ENCODE measurements around the gene HEXIM2. TPM values are rescaled to one million over a fixed set of nuclear protein-coding genes. Genes with fewer than 3 reads are reported as not detected.

The HEXIM2 gene
- total and polyA plus RNA-seq, 2 of the 4 experiments (the other 2 are of a cell fraction), result 4.5 to 6.1 TPM

GRCh38 chr17:45146592-45146889 lies 15.1 kb upstream of the HEXIM2 start:
- peak overlapping the region; percentile 79 for H2BK120ac ChIP-seq (ENCODE audit: low read depth, low read length)
- no CpG with 5 or more reads among the region's 4 CpGs for WGBS, 2 experiments (ENCODE audit: extremely low coverage in 2 of 2, insufficient read length in 1 of 2)
- H2AK9ac ChIP-seq (replicated peaks; ENCODE audit: low read depth, low read length, poor library complexity), result peak overlapping the region; percentile 95
- peak overlapping the region; percentile 26; the same call in 1 of the 2 replicates for H3K18ac ChIP-seq (ENCODE audit: low read depth, low read length)
- BruUV-seq (replicated peaks), result no TSS peak
- TF ChIP-seq RAD21 (IDR thresholded peaks at IDR 0.05; ENCODE audit: low read length), result no peak
- no peak for TF ChIP-seq SMC3 (IDR thresholded peaks at IDR 0.05; ENCODE audit: low read depth, low read length)
- TF ChIP-seq FOS (IDR thresholded peaks at IDR 0.05; ENCODE audit: low read depth, low read length), result no peak
- TF ChIP-seq CEBPB (IDR thresholded peaks at IDR 0.05; ENCODE audit: low read depth, low read length), result no peak
- TF ChIP-seq POLR2A (IDR thresholded peaks at IDR 0.05; ENCODE audit: low read depth, low read length), result no peak
- TF ChIP-seq RFX5 (IDR thresholded peaks at IDR 0.05; ENCODE audit: low read depth, low read length), result no peak
- no peak for TF ChIP-seq CHD1 (IDR thresholded peaks at IDR 0.05; ENCODE audit: low read depth, low read length)
- TF ChIP-seq USF2 (IDR thresholded peaks at IDR 0.05; ENCODE audit: low read depth, low read length), result no peak
- TF ChIP-seq RCOR1 (IDR thresholded peaks at IDR 0.05; ENCODE audit: insufficient replicate concordance, low read length), result no peak
- no peak for TF ChIP-seq NFE2L2 (IDR thresholded peaks at IDR 0.05; ENCODE audit: low read depth, low read length)
- TF ChIP-seq MAFK (IDR thresholded peaks at IDR 0.05; ENCODE audit: low read depth, low read length), result no peak
- no peak for TF ChIP-seq CTCF (conservative IDR thresholded peaks at IDR 0.05; ENCODE audit: low read depth, low read length)
- TF ChIP-seq, protein P1, sequence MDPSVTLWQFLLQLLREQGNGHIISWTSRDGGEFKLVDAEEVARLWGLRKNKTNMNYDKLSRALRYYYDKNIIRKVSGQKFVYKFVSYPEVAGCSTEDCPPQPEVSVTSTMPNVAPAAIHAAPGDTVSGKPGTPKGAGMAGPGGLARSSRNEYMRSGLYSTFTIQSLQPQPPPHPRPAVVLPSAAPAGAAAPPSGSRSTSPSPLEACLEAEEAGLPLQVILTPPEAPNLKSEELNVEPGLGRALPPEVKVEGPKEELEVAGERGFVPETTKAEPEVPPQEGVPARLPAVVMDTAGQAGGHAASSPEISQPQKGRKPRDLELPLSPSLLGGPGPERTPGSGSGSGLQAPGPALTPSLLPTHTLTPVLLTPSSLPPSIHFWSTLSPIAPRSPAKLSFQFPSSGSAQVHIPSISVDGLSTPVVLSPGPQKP (IDR thresholded peaks at IDR 0.05; ENCODE audit: borderline replicate concordance, low read depth, low read length), result no peak
- TF ChIP-seq BHLHE40 (IDR thresholded peaks at IDR 0.05; ENCODE audit: low read depth, low read length), result no peak
- no peak for TF ChIP-seq MAZ (IDR thresholded peaks at IDR 0.05; ENCODE audit: borderline replicate concordance, low read depth, low read length)
- TF ChIP-seq MXI1 (IDR thresholded peaks at IDR 0.05; ENCODE audit: borderline replicate concordance, low read depth, low read length), result no peak
- H3K36me3 ChIP-seq (ENCODE audit: control insufficient read depth, insufficient read depth, low read length), result 0 out of 2 replicates have a peak, but pooled peaks cover 2% of the 10 kb centered on the region
- peaks cover 32% of the 10 kb centered on the region for H4K20me1 ChIP-seq (ENCODE audit: insufficient read depth, low read length)
- peaks cover 15% of the 10 kb centered on the region for H3K9me1 ChIP-seq (ENCODE audit: insufficient read depth, low read length)
- peak overlapping the region; percentile 91; the same call in 1 of the 2 replicates for H3K9ac ChIP-seq (ENCODE audit: low read depth, low read length)
- ATAC-seq (ENCODE audit: low read depth) (no peak), DNase-seq (no peak)
- peak overlapping the region; percentile 93 for H2AK5ac ChIP-seq (ENCODE audit: low read depth, low read length)
- 0 out of 3 replicates have a peak overlapping the region, but pooled peaks have one; percentile 52 for H2BK15ac ChIP-seq (ENCODE audit: low read depth, low read length)
- H2BK5ac ChIP-seq (ENCODE audit: low read depth, low read length, poor library complexity, severe bottlenecking), result peak overlapping the region; percentile 93
- dilution Hi-C loops (cut with HindIII; ENCODE audit: low sequenced_read_pairs, unreplicated experiment) (no loop called here), in situ Hi-C loops (cut with MboI; ENCODE audit: low sequenced_read_pairs) (no loop called here), intact Hi-C loops (cut with micrococcal nuclease) (no loop called here)
- peak overlapping the region; percentile 26; the same call in 1 of the 2 replicates for H2BK20ac ChIP-seq (ENCODE audit: low read depth, low read length)
- POLR2A ChIA-PET (ENCODE audit: unreplicated experiment), result no interaction called here
- H3K4me3 ChIP-seq (ENCODE audit: insufficient read depth, low read depth, low read length), result no peak overlapping the region
- peak overlapping the region; percentile 96 for H4K5ac ChIP-seq (ENCODE audit: low read depth, low read length)
- H3K27me3 ChIP-seq (ENCODE audit: control insufficient read depth, insufficient read depth, low read length), result no peaks in the 10 kb centered on the region
- H2AFZ ChIP-seq (replicated peaks; ENCODE audit: low read length, poor library complexity), result peak overlapping the region; percentile 84
- peak overlapping the region; percentile 96 for H4K91ac ChIP-seq (ENCODE audit: insufficient read depth, low read depth, low read length)
- CTCF ChIA-PET, result interaction anchor here (0.6 to 2.1 kb wide), 2 partner anchors 11 to 68 kb away, joined by 5 to 10 read pairs; partner anchors contain the start of gene ACBD4
- peaks cover 4 to 41% of the 10 kb centered on the region in 2 experiments; a peak in 2 of 4 replicates for H3K79me1 ChIP-seq (ENCODE audit: low read depth in 1 of 2, low read length in 2 of 2)
- H3K27ac ChIP-seq (ENCODE audit: insufficient read depth, low read length), result peak overlapping the region; percentile 90; the same call in 1 of the 2 replicates
- H3K56ac ChIP-seq (ENCODE audit: extremely low read depth, insufficient read depth, low read length), result no peak overlapping the region; the same call in 1 of the 2 replicates
- H3K4ac ChIP-seq (ENCODE audit: low read depth, low read length), result peak overlapping the region; percentile 99
- peak overlapping the region; percentile 77 to 96; a peak in 3 of 4 replicates for H4K8ac ChIP-seq (ENCODE audit: low read depth in 2 of 2, low read length in 2 of 2)
- peaks cover 17% of the 10 kb centered on the region for H3K4me1 ChIP-seq (ENCODE audit: control insufficient read depth, insufficient read depth, low read length)
- peak overlapping the region; percentile 99 for H3K23ac ChIP-seq (ENCODE audit: low read depth, low read length)
- peak overlapping the region; percentile 99 for H3K14ac ChIP-seq (replicated peaks; ENCODE audit: low read depth, low read length)
- H3K4me2 ChIP-seq (ENCODE audit: low read depth, low read length), result peak overlapping the region; percentile 74
- H3K9me3 ChIP-seq (ENCODE audit: control insufficient read depth, insufficient read depth, low read length), result no peaks in the 10 kb centered on the region

All from IMR-90 (cell line).